ENCODE measurements around the gene OPA1.

Gene OPA1

DNA sequence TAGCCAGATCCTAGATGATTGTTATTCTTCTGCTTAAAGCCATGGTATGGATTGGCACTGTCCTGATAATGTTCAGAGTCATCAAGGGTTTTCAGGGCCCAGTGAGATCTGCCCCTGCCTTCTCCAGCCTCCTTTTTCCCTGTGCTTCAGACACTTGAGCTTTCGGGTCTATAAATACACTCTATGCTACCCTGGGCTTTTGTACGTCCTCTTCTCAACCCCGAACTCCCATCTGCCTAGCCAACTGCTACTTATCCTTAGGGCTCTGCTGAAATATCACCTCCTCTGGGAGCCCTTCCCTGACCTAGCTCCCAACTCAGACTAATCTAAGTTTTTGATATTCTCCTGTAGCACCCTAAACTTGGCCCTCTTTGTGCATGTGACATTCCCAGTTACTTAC, 115.3 kb downstream of the OPA1 start:
- Histone ChIP-seq H3K4me1 (ENCODE audit: low read length) (no peaks in the 10 kb centered on the region), H4K20me1 (ENCODE audit: insufficient read depth, low read length) (no peaks in the 10 kb centered on the region), H3K9ac (ENCODE audit: low read length) (no peak overlapping the region), H3F3A (ENCODE audit: insufficient read depth, low read length) (no peaks in the 10 kb centered on the region), H3K4me3 (ENCODE audit: low read length) (no peak overlapping the region), H3K9me3 (replicated peaks; ENCODE audit: insufficient read depth, low read length) (no peaks in the 10 kb centered on the region), H3K27me3 (replicated peaks; ENCODE audit: insufficient read depth, low read length) (no peaks in the 10 kb centered on the region), H2AFZ (ENCODE audit: low read length) (no peak overlapping the region), H3K36me3 (replicated peaks; ENCODE audit: insufficient read depth, low read length) (no peaks in the 10 kb centered on the region), H3K27ac (ENCODE audit: low read length) (no peak overlapping the region), H3K79me2 (ENCODE audit: low read length) (no peaks in the 10 kb centered on the region), H3K4me2 (ENCODE audit: low read depth, low read length) (no peak overlapping the region), H3K9me2 (replicated peaks; ENCODE audit: insufficient read depth, low read length) (no peaks in the 10 kb centered on the region)
- no peak for DNase-seq
- no peak for TF ChIP-seq EZH2 (optimal IDR thresholded peaks at IDR 0.05; ENCODE audit: low read depth, low read length)
- no peak for TF ChIP-seq EZH2phosphoT487 (IDR thresholded peaks at IDR 0.05; ENCODE audit: low read length)
- TF ChIP-seq, protein P1, sequence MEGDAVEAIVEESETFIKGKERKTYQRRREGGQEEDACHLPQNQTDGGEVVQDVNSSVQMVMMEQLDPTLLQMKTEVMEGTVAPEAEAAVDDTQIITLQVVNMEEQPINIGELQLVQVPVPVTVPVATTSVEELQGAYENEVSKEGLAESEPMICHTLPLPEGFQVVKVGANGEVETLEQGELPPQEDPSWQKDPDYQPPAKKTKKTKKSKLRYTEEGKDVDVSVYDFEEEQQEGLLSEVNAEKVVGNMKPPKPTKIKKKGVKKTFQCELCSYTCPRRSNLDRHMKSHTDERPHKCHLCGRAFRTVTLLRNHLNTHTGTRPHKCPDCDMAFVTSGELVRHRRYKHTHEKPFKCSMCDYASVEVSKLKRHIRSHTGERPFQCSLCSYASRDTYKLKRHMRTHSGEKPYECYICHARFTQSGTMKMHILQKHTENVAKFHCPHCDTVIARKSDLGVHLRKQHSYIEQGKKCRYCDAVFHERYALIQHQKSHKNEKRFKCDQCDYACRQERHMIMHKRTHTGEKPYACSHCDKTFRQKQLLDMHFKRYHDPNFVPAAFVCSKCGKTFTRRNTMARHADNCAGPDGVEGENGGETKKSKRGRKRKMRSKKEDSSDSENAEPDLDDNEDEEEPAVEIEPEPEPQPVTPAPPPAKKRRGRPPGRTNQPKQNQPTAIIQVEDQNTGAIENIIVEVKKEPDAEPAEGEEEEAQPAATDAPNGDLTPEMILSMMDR (IDR thresholded peaks at IDR 0.05; ENCODE audit: low read length): no peak

DNA sequence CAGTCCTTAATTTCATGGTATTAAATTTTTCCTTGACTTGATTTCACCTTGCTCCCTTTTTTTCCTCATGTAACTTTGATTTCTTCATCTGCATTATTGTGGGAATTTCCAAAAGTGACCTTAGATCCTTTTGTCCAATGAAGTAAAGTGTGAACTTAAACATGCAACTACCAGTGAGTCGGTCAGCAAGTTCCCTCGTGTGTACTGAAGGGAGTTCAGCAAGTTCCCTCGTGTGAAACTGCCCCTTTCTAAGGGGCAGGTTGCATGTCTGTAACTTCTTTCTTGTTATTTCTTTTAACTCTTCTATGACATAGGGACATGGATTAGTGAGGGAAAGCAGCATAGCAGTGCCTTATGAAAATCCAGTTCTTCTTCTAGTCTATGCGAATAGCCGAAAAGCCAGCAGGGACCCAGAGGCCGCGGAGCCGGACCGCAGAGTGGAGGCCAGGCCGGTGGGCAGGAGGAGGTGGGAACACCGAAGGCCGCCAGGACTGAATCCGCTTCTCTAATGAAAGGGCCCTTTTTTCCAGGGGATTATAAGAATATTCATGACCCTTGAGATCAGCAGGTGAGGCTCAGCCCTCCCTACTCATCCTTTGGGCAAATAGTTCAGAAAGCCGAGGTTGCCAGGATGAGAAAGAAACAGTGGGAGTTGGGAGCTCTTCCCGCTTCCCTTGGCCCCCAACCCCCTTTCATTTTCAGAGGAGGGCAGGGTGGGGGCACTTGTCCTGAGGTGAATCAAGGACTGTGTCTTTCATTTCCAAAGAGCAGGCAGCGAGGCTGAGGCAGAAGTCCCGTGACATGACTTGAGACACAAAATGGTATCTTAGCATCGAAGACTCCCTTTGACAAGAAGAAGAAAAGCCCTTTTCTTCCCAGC, 117.5 kb downstream of the OPA1 start:
- no peaks in the 10 kb centered on the region for H3K79me2 ChIP-seq (ENCODE audit: low read length)
- H3F3A ChIP-seq (ENCODE audit: insufficient read depth, low read length): no peaks in the 10 kb centered on the region
- no peaks in the 10 kb centered on the region for H3K27me3 ChIP-seq (replicated peaks; ENCODE audit: insufficient read depth, low read length)
- H3K4me2 ChIP-seq (ENCODE audit: low read depth, low read length): no peak overlapping the region
- H3K4me1 ChIP-seq (ENCODE audit: low read length): no peaks in the 10 kb centered on the region
- H2AFZ ChIP-seq (ENCODE audit: low read length): no peak overlapping the region
- no peak overlapping the region for H3K27ac ChIP-seq (ENCODE audit: low read length)
- no peak overlapping the region for H3K9ac ChIP-seq (ENCODE audit: low read length)
- no peak overlapping the region for H3K4me3 ChIP-seq (ENCODE audit: low read length)
- H3K36me3 ChIP-seq (replicated peaks; ENCODE audit: insufficient read depth, low read length): no peaks in the 10 kb centered on the region
- no peaks in the 10 kb centered on the region for H3K9me2 ChIP-seq (replicated peaks; ENCODE audit: insufficient read depth, low read length)
- no peaks in the 10 kb centered on the region for H3K9me3 ChIP-seq (replicated peaks; ENCODE audit: insufficient read depth, low read length)
- no peak for DNase-seq
- no peaks in the 10 kb centered on the region for H4K20me1 ChIP-seq (ENCODE audit: insufficient read depth, low read length)
- TF ChIP-seq, protein P1 (IDR thresholded peaks at IDR 0.05; ENCODE audit: low read length): no peak
- TF ChIP-seq EZH2phosphoT487 (IDR thresholded peaks at IDR 0.05; ENCODE audit: low read length) (no peak), EZH2 (optimal IDR thresholded peaks at IDR 0.05; ENCODE audit: low read depth, low read length) (no peak)

DNA sequence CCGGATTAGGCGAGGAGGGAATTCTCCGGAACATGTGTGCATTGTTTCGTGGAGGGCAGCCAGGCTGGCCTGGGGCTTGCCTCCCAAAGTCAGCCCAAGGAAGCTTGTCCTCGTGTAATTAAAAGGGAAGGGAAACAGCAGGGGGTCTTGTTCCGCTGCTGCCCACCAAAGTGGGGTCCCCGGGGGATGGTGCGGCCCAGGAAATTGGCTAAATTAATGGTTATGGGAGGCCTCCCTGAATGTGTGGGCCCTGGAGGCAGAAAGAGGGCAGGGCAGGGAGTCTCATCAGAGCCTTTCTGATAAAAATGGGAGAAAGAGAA, 118.1 kb downstream of the OPA1 start:
- no peak overlapping the region for H3K9ac ChIP-seq (ENCODE audit: low read length)
- no peaks in the 10 kb centered on the region for H3K36me3 ChIP-seq (replicated peaks; ENCODE audit: insufficient read depth, low read length)
- H3K4me1 ChIP-seq (ENCODE audit: low read length): peaks cover 2% of the 10 kb centered on the region; the same call in 1 of the 2 replicates
- H2AFZ ChIP-seq (ENCODE audit: low read length): no peak overlapping the region
- H3K9me3 ChIP-seq (replicated peaks; ENCODE audit: insufficient read depth, low read length): no peaks in the 10 kb centered on the region
- H3K9me2 ChIP-seq (replicated peaks; ENCODE audit: insufficient read depth, low read length): no peaks in the 10 kb centered on the region
- H3K79me2 ChIP-seq (ENCODE audit: low read length): no peaks in the 10 kb centered on the region
- TF ChIP-seq EZH2phosphoT487 (IDR thresholded peaks at IDR 0.05; ENCODE audit: low read length) (no peak), EZH2 (optimal IDR thresholded peaks at IDR 0.05; ENCODE audit: low read depth, low read length) (no peak)
- TF ChIP-seq, protein P1 (IDR thresholded peaks at IDR 0.05; ENCODE audit: low read length): no peak
- no peak overlapping the region for H3K27ac ChIP-seq (ENCODE audit: low read length)
- H3K4me3 ChIP-seq (ENCODE audit: low read length): no peak overlapping the region
- H3K4me2 ChIP-seq (ENCODE audit: low read depth, low read length): no peak overlapping the region
- DNase-seq: no peak
- H3K27me3 ChIP-seq (replicated peaks; ENCODE audit: insufficient read depth, low read length): no peaks in the 10 kb centered on the region
- H4K20me1 ChIP-seq (ENCODE audit: insufficient read depth, low read length): no peaks in the 10 kb centered on the region
- H3F3A ChIP-seq (ENCODE audit: insufficient read depth, low read length): no peaks in the 10 kb centered on the region
